GM19395 (cell line): ENCODE results near the gene TBX6.
"Not testable (repeated sequence)": the region's sequence is repeated elsewhere in the genome, so short reads cannot be mapped to it uniquely, and the experiment has no call there.

Experiments used
- ATAC-seq: cut with Tn5 transposase; IDR thresholded peaks from one replicate; pipeline ENCODE4 v1.9.1; 2021; ENCODE audit warnings: mild to moderate bottlenecking, moderate library complexity; ENCODE audit not compliant: unreplicated experiment

Gene TBX6, protein sequence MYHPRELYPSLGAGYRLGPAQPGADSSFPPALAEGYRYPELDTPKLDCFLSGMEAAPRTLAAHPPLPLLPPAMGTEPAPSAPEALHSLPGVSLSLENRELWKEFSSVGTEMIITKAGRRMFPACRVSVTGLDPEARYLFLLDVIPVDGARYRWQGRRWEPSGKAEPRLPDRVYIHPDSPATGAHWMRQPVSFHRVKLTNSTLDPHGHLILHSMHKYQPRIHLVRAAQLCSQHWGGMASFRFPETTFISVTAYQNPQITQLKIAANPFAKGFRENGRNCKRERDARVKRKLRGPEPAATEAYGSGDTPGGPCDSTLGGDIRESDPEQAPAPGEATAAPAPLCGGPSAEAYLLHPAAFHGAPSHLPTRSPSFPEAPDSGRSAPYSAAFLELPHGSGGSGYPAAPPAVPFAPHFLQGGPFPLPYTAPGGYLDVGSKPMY

DNA sequence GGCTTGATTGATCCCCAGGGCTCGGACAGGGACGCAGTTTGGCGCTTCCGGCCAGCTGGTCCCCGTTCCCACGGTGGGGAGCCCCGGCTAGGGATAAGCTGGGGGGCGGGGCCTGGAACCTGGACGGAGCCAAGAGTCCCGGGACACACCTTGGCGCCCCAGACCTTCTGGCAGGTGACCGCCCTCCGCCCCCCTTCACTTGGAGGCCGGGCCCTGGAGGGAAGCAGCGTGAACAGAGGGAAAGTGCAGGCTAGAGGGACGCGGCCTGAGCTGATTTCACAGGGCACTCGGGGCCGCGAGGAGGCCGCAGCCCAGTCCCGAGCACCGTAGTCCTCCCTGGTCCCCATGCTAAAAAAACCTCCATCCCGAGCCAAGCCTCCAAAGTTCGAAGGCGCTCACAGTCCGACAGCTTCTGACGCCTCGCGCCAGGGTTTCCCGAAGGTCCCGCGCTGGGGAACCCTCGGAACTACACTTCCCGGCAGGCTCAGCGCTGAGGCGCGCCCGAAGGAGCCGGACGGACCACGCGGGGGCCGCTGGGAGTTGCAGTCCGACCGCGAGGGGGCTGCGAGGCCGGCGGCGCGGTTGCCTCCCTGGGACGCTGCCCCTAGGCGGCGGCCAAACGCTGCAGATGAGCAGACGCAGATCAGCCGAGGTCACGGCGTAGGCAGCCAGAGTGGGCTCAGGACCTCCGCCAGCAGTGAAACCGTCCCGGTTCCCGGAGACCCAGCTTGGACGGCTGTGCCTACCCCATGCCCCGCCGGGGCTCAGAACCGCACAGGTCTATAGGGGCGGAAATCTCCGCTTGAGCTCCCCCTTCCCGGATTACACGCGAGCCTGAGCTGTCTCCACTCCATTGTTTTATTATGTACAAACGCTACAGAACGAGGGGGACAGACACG lies at the start of gene TBX6:
TSS of gene TBX6 (minus strand) at position 451 of the 899 bp plus-strand sequence. CDS start 731 bp downstream, outside the sequence.
- ATAC-seq, result peak; percentile 62

DNA sequence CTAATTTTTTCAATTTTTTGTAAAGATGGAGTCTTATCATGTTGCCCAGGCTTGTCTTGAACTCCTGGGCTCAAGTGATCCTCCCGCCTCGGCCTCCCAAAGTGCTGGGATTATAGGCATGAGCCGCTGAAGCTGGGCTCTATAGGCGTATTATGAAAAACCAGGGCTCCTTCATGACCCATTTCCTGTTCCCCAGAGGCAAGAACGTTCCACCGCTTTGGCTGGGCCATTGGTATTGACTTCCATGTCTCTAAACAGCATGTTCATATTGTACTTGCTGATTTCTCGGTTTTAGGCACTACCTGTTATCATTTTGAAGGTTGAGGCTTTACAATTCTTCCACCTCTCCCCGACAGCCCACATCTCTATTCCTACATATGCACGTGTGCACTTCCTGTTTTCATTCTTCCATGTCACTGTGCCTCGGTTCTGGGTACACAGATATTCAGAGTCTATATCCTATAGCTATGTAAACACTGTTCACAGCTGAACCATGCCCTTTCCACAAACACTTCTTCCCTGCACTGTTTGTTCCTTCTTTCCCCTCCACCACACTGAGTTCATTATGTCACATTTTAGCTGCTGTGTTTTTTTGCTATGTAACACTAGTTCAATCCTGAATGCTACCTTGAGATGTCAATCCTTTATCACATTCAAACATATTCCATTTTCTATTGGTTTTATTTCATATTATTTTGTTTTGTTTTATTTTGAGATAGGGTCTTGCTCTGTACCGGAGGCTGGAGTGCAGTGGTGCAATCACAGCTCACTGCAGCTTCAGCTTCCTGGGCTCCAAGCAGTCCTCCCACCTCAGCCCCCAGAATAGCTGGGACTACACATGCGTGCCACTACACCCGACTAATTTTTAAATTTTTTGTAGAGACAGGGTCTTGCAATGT lies 48.1 kb upstream of the TBX6 start:
- ATAC-seq, result no peak

DNA sequence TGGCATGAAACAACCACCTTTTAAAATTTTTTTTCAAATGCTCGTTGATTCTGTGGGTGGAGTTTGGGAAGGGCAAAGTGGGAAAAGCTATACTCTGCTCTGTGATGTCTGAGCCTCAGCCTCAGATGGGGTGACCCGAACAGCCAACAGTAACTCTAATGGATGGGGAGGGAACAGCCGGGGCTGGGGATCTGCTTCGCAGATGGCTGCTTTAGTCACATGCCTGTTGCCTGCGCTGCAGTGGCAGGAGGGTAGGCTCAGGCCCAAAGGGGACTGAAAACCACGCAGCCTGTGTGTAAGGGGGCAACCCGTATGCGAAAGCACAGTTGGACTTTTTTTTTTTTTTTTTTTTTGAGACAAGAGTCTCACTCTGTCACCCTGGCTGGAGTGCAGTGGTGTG lies 46.2 kb upstream of the TBX6 start:
- no peak for ATAC-seq

DNA sequence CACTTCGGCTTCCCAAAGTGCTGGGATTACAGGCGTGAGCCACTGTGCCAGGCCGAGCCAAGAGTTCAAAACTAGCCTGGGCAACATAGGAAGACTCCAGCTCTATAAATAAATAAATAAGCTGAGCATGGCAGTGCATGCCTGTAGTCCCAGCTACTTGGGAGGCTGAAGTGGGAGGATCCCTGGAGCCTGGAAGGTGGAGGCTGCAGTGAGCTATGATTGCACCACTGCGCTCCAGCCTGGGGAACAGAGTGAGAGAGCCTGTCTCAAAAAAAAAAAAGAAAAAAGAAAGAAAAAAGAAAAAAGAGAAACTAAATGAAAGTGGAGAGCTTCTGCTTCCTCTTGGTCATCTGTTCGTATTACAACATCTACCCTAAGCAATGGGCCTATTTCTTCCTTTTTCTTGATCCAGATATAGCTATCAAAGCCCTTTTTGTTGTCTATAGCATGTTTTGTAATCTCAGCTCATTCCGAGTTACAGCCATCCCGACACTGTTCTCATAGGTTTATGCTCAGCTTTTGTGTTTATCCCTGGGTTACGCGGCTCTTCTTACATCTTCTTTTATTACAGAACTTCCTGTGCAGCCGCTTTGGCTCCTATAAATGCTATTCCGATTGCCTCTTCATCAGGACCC lies 45.4 kb upstream of the TBX6 start:
- ATAC-seq, result no peak

DNA sequence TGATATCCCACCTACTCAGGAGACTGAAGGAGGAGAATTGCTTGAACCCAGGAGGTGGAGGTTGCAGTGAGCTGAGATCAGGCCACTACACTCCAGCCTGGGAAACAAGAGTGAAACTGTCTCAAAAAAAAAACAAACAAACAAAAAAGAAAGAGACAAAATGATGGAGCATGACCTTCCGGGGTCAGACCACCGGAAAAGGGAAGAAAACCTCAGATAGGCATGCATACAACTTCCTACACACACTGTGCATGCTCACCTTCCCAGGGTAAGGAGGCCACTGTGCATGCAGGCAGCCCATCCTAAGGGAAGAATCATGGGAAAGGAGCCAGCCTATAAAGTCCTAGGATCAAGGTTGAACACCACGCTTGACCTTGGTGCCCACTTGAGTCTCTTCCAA lies 40.9 kb upstream of the TBX6 start:
- no peak for ATAC-seq

DNA sequence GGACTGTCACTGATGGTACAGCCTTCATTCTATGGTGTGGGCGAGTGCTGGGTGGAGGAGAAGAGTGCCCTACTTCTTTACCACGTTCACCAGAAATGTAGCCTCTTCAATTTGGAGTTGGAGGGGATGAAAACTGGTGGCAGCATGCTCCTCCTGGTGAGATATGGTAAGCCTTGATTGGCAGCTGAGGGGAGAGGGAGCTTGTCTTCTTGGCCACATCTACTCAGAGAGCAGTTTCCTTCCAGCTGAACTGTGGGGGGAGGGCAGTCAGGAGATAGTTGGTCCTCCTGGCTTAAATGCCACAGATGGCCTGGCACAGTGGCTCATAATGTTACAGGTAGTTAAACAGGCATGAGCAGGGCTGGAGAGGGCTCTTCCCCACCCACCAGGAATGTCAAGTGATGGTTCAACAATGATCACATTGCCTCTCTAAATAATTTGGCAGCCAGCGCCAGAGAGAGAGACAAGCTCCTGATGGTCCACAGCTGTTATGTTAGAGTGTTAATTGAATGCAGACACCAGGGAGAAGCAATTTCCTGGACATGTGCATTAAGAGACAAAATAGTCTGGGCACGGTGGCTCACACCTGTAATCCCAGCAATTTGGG lies 40.2 kb upstream of the TBX6 start:
- ATAC-seq, result no peak

DNA sequence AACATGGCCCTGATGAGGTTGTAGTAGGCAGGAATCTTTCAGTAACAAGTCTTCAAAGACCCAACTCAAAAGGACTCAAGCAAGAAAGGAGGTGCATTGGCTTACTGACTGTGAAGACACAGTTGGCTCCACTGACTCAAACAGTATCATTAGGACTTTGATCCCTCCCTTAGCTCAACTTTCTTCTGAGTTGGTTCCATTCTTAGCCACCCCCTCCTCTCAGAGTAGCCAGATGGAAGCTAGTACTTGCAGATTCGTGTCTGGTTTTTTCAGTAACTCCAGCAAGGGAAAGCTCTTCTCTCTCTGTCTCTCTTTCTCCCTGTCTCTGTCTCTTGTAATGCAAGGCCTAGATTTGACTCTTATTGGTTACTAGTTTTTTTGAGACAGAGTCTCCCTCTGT lies 36.3 kb upstream of the TBX6 start:
- ATAC-seq, result no peak

DNA sequence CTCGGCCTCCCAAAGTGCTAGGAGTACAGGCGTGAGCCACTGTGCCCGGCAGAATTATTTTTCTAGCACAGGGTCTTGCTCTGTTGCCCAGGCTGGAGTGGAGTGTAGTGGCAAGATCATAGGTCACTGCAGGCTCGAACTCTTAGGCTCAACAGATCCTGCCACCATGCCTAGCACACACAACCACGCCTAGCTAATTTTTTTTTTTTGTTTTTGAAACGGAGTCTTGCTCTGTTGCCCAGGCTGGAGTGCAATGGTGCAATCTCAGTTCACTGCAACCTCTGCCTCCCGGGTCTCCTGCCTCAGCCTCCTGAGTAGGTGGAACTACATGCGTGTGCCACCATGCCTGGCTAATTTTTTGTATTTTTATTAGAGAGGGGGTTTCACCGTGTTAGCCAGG lies 34.0 kb upstream of the TBX6 start:
- not testable (repeated sequence) for ATAC-seq

DNA sequence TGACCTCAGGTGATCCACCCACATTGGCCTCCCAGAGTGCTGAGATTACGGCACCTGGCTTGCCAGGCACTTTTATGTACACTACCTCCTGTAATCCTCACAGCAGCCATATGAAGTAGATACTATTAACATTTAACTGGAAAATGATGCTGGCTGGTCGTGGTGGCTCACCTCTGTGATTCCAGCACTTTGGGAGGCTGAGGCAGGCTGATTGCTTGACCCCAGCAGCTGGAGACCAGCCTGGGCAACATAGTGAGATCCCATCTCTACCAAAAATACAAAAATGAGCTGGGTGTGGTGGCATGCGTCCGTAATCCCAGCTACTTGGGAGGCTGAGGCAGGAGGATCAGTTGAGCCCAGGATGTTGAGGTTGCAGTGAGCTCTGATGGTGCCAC lies 33.3 kb upstream of the TBX6 start:
- no peak for ATAC-seq

DNA sequence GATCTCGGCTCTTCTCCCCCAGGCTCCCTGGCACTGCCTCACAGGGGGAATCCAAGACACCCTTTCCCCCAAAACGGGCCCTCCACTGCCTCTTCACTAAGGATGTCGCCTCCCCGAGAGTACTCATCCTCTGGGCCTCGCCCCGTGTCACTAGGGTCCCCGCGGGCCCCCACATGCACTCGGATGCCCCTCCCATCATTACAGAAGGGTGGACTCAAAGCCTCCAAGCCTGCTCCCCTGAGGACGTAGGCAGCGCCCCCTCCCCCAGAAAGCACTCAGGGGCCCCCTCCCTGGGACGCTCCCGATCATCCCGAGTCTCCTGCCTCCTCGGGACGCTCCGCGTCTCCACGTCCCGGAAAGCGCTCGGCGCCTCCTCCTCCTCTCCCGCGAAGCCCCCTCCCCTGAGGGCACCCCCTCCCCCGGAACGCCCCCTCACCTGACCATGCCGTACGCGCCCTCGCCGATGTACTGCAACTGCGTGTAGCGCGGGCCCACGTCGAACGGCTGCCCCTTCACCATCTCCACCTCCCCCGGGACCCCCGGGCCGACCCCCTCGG lies 31.0 kb upstream of the TBX6 start:
- ATAC-seq, result no peak

DNA sequence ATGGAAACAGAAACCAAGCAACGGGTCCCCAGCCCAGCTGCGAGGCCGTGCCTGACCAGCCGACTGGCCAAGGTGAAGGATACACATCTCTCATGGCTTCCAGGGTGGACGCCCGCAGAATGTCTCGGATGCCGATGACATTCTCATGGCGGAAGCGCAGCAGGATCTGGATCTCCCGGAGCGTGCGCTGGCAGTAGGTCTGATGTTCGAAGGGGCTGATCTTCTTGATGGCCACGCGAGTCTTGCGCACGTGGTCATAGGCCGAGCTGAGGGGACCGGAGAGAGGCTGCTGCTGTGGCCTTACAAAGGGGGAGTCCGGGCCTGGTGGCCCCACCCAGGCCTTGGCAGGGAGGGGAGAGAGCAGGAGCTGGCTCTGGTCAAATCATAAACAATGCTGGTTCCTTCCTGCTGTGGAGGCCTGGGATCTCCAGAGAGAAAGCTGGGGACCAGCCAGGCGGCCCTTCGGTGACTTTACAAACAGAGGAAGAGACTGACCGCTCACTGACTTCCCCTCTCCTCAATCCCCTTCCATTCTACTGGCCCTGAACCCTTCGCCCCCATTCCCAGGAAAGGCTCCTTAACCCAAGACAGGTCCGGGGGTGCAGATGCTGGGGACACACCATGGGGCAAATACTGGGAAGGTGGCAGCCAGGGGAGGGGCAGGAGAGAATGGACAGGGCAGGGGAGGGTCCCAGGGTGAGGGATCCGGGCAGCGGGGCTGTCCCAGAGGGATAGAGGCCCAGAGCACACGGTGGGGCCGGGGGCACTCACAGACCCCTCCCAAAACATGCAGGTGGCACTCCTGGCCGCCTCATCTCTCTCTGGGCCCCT lies 30.2 kb upstream of the TBX6 start:
- ATAC-seq, result no peak

DNA sequence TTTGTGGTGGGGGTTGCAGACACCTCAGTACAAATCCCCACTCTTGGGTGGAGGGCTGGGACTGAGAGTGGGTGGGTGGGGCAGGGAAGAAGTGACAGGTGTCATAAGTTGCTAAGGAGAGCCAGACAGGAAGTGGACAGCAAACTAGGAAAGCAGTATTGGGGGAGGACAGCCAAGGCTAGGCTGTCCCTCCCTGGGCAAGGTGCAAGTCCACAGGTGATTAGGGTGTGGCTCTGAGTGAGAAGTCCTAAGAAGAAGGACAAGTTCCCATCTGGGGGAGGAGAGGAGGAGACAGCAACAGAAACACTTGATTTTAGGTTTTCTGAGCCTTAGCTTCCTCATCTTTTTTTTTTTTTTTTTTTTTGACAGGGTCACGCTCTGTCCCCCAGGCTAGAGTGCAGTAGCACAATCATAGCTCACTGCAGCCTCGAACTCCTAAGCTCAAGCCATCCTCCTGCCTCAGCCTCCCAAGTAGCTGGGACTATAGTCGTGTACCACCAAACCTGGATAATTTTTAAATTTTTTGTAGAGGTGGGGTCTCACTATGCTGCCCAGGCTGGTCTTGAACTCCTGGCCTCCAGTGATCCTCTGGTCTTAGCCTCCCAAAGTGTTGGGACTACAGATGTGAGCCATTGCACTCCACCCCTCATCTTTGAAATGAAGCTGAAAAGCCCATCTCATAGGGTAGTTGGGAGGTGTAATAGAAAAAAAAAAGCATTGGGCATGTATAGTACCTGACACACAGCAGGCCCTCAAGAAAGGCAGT lies 28.8 kb upstream of the TBX6 start:
- ATAC-seq, result no peak

DNA sequence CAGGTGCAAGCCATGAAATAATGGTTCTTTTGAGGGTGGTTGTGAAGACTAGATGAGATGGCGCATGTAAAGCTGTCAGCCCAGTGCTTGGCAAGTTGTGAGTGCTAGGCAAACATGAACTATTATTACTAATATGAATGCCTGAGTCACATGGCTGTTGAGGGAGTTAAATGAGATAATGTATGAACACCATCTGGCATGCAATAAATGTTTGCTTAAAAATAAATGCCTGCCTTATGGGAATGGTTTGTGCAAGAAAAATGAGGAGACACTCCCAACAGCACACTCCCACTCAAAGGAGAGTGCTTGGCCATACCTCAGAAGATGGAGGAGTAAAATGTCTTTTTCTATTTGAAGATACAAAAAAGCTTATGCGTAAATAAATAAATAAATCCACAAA lies 27.7 kb upstream of the TBX6 start:
- ATAC-seq, result no peak

DNA sequence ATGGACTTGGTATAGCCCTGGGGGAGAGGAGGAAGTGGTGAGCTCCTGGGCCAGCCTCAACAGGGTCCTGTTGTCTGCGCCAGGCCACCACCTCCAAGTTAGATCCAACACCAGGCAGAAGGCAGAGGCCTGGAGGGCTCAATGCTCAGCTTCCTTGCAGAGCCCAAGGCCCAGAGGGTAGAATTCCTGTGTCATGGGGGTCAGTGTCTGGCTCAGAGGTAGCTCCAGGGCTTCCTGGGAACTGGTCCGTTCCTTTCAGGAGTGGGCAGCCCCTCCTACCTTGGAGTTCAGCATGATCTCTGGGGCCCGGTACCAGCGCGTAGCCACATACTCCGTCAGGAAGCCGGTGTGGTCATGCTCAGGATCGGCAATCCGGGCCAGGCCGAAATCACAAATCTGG lies 26.0 kb upstream of the TBX6 start:
- ATAC-seq, result no peak

DNA sequence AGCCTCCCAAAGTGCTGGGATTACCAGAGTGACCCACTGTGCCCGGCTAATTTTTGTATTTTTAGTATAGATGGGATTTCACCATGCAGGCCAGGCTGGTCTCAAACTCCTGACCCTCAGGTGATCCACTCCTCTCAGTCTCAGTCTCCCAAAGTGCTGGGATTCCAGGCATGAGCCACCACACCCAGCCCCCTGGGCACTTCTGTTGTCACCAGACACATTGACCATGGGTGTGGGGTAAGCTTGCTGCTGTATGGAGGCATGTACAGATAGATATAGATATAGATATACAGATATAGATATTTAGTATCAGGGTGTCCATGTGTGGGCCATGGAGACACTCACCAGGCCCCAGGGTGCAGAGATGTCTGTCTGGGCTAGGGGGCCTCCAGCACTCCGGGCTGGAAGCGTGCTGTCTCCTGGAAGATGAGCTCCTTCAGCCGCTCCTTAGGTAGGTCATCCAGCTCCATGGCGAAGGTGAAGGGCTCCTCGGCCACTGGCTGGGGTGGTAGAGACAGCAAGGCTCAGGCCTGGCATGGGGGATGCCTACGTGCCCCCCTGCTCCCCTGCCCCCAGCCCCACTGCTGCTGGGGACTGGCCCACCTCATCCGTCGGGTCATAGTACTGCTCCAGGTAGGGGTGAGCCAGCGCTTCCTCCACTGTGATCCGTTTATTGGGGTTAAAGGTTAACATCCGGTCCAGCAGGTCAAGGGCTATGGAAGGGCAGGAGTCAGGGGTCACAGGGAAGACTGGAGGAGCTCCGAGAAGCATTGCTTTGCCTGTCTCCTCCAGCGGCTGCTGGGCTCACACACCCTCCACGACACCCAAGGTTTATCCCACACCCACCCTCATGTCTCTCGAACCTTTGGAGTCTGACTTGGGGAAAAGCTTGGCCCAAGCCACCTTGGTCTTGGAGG lies 24.8 kb upstream of the TBX6 start:
- ATAC-seq, result no peak

DNA sequence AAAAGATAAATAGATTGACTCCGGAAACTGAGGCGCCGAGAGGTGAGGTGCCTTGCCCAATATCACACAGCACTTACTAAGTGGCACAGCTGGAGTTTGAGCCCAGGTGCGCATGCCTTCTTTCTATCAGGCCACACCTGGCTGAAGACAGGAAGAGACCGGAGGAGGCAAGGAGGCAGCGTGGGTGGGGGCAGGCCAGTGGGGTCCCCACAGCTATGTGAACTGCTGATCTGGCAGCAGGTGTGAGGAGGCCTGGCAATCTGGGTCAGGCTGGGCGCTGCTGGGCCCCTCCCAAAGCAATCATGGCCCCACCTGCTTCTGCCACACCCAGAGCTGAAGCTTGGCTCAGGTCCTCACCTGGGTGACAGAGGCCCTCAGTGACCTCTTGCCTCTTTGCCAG lies 23.5 kb upstream of the TBX6 start:
- ATAC-seq, result no peak

DNA sequence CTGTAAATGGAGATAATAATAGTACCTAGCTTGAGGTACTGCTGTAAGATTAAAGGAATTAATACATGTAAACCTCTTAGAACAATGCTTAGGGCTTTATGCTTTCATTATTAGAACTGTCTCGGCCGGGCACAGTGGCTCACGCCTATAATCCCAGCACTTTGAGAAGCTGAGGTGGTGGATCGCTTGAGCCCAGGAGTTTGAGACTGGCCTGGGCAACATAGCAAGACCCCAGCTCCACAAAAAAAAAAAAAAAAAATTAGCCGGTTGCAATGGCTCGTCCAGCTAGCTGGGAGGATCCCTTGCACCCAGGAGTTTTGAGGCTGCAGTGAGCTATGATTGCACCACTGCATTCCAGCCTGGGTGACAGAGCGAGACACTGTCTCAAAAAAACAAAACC lies 23.1 kb upstream of the TBX6 start:
- not testable (repeated sequence) for ATAC-seq
